ENCODE results near the gene AFAP1.

AFAP1 gene

GRCh38 chr4:7710576-7711306 lies 228.9 kb downstream of the AFAP1 start:
- no peak for DNase-seq

GRCh38 chr4:7710126-7710525 lies 229.5 kb downstream of the AFAP1 start:
- DNase-seq = no peak

GRCh38 chr4:7709431-7709830 lies 230.2 kb downstream of the AFAP1 start:
- DNase-seq = no peak

GRCh38 chr4:7708981-7709380 lies 230.7 kb downstream of the AFAP1 start:
- DNase-seq = no peak
